Caki2 (cell line): ENCODE measurements around the gene POLR2F. TPM values are rescaled to one million over a fixed set of nuclear protein-coding genes. Genes with fewer than 3 reads are reported as not detected.

Source experiments
- DNase-seq: peaks from one replicate; pipeline ENCODE4 v3.0.0-alpha.2; 2015; ENCODE audit warnings: low read depth
- in situ Hi-C: cut with HindIII; loops from 2 replicates; pipeline ENCODE4 v1.10.0; 2016; ENCODE audit warnings: low sequenced_read_pairs, low pct_unique_long_range_greater_than_20kb, mixed read lengths
- total RNA-seq: library from RNA; depleted of rRNA; stranded (reverse); fragments of >200 nt; shearing (Covaris generic); gene quantifications from 2 replicates; pipeline ENCODE4 v1.2.3, GENCODE V29; 2014; ENCODE audit warnings: low replicate concordance; rRNA removed

The POLR2F gene
- total RNA-seq, 1 experiment from 2014 or later, result 275 TPM

DNA sequence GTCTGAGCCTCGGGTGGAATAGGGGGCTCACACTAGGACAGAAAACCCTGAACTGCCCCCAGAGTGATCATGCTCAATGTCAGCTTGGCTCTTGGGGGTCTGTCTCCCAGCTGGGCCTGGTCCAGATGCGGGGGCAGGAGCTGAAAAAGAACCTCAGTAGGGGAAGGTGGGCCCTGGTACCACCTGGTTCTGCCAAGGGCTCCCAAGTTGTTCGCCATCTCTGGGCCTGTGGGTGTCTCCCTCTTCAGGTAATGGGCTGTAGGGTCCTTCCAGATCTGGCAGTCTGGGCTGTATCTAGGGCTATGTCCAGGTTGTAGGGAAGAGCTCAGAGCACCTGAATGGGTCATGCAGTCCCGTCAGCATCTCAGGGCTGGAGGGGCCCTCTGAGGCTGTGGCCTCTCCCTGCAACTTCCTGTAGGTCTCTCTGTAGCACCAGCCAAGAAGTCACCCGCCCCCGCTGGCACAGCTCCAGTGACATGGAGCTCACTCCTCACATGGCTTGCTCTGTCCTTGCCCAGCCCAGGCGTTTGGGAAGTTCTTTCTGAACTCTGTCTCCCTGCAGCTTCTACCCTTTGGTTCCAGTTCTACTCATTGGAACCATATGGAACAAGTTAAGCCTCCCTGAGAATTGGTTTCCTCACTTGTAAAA lies 63.9 kb downstream of the POLR2F start:
- no peak for DNase-seq
- in situ Hi-C loops, result no loop called here

GRCh38 chr22:38017939-38018885 lies 64.7 kb downstream of the POLR2F start:
- no peak for DNase-seq
- in situ Hi-C loops, result no loop called here

Other genes starting within 250 kb of the POLR2F start
- 33.4 and 42.3 TPM in 2 replicates for gene GCAT, start 145.8 kb upstream of the POLR2F start, total RNA-seq
- not detected in 2 replicates for gene GALR3, start 130.3 kb upstream of the POLR2F start, total RNA-seq
- gene ANKRD54, start 109.4 kb upstream of the POLR2F start, total RNA-seq, result 54.0 and 62.0 TPM in 2 replicates
- gene EIF3L, start 104.3 kb upstream of the POLR2F start, total RNA-seq, result 475 and 492 TPM in 2 replicates
- 12.5 and 25.7 TPM in 2 replicates for gene MICALL1, start 47.4 kb upstream of the POLR2F start, total RNA-seq
- 0.17 and 0.90 TPM in 2 replicates for gene C22orf23, start 98 bp upstream of the POLR2F start, total RNA-seq
- not detected in 2 replicates for gene SOX10, start 30.9 kb downstream of the POLR2F start, total RNA-seq
- gene PICK1, start 103.7 kb downstream of the POLR2F start, total RNA-seq, result 11.1 and 30.8 TPM in 2 replicates
- gene SLC16A8, start 130.5 kb downstream of the POLR2F start, total RNA-seq, result not detected in 2 replicates
- gene BAIAP2L2, start 157.0 kb downstream of the POLR2F start, total RNA-seq, result 4.0 and 8.1 TPM in 2 replicates
- gene PLA2G6, start 228.1 kb downstream of the POLR2F start, total RNA-seq, result 12.6 and 13.4 TPM in 2 replicates
- 24.5 and 29.3 TPM in 2 replicates for gene MAFF, start 248.3 kb downstream of the POLR2F start, total RNA-seq